IMR-90 (cell line): Measurements from ENCODE around the gene UNKL. TPM values are rescaled to one million over a fixed set of nuclear protein-coding genes. Genes with fewer than 3 reads are reported as not detected.

Experiments used
- ATAC-seq: fragments of 200-7000 bp; cut with Tn5 transposase; 2 replicates; pipeline ENCODE4 v1.9.1; 2020; ENCODE audit warnings: low read depth, mild to moderate bottlenecking, moderate library complexity
- BruUV-seq: library from RNA; stranded (reverse); fragments of 400-500 nt; replicated peaks from 2 replicates; lab custom pipeline; 2021; lab: Mats Ljungman, UMichigan
- CTCF ChIA-PET: fragments of 300-600 bp; formaldehyde crosslinking; extraction: SDS; loops from one replicate; lab custom pipeline; 2021; ENCODE audit warnings: antibody characterized with exemption; lab: Yijun Ruan, JAX
- POLR2A ChIA-PET: fragments of 300-600 bp; sonication (Branson Sonifier 250); formaldehyde crosslinking; loops from one replicate; lab custom pipeline; 2022; ENCODE audit warnings: antibody characterized with exemption; ENCODE audit not compliant: unreplicated experiment; lab: Charles Lee
- DNase-seq: peaks from one replicate; pipeline ENCODE4 v3.0.0; 2013
- H2AFZ ChIP-seq: replicated peaks from 2 replicates; pipeline ENCODE3; 2013; ENCODE audit warnings: low read length, mild to moderate bottlenecking; ENCODE audit not compliant: poor library complexity
- H2AK5ac ChIP-seq: 2 replicates; pipeline ENCODE4 v1.6.1; 2013; ENCODE audit warnings: low read depth, low read length, inconsistent platforms
- H2AK9ac ChIP-seq: replicated peaks from 2 replicates; pipeline ENCODE3; 2013; ENCODE audit warnings: mild to moderate bottlenecking, low read depth, low read length, moderate library complexity; ENCODE audit not compliant: poor library complexity
- H2BK120ac ChIP-seq: 2 replicates; pipeline ENCODE4 v1.6.1; 2013; ENCODE audit warnings: low read depth, low read length, inconsistent platforms
- H2BK15ac ChIP-seq: 3 replicates; pipeline ENCODE4 v1.6.1; 2013; ENCODE audit warnings: low read depth, low read length, inconsistent platforms
- H2BK20ac ChIP-seq: 2 replicates; pipeline ENCODE4 v1.6.1; 2013; ENCODE audit warnings: low read depth, mild to moderate bottlenecking, inconsistent platforms, low read length, moderate library complexity
- H2BK5ac ChIP-seq: 2 replicates; pipeline ENCODE4 v1.6.1; 2013; ENCODE audit warnings: mild to moderate bottlenecking, low read depth, low read length, inconsistent platforms; ENCODE audit not compliant: poor library complexity, severe bottlenecking
- H3K14ac ChIP-seq: replicated peaks from 2 replicates; pipeline ENCODE4 v1.6.1; 2013; ENCODE audit warnings: low read depth, low read length, inconsistent platforms
- H3K18ac ChIP-seq: 2 replicates; pipeline ENCODE4 v1.6.1; 2013; ENCODE audit warnings: low read depth, low read length, control low read depth
- H3K23ac ChIP-seq: 2 replicates; pipeline ENCODE4 v1.6.1; 2013; ENCODE audit warnings: low read depth, low read length, inconsistent platforms
- H3K27ac ChIP-seq: 2 replicates; pipeline ENCODE4 v1.5.1; 2013; ENCODE audit warnings: mild to moderate bottlenecking, control low read depth, low read length; ENCODE audit not compliant: insufficient read depth
- H3K27me3 ChIP-seq: 2 replicates; pipeline ENCODE4 v1.6.1; 2013; ENCODE audit warnings: low read length; ENCODE audit not compliant: control insufficient read depth, insufficient read depth
- H3K36me3 ChIP-seq: 2 replicates; pipeline ENCODE4 v1.6.1; 2013; ENCODE audit warnings: low read length, mixed read lengths; ENCODE audit not compliant: control insufficient read depth, insufficient read depth
- H3K4ac ChIP-seq: 2 replicates; pipeline ENCODE4 v1.6.1; 2013; ENCODE audit warnings: low read depth, low read length, inconsistent platforms
- H3K4me1 ChIP-seq: 2 replicates; pipeline ENCODE4 v1.6.1; 2013; ENCODE audit warnings: low read length, mixed read lengths; ENCODE audit not compliant: control insufficient read depth, insufficient read depth
- H3K4me2 ChIP-seq: 2 replicates; pipeline ENCODE4 v1.6.1; 2013; ENCODE audit warnings: low read depth, mild to moderate bottlenecking, control low read depth, low read length, moderate library complexity
- H3K4me3 ChIP-seq: 2 replicates; pipeline ENCODE4 v1.5.1; 2013; ENCODE audit warnings: low read depth, mild to moderate bottlenecking, control low read depth, low read length, moderate library complexity; ENCODE audit not compliant: insufficient read depth
- H3K56ac ChIP-seq: 2 replicates; pipeline ENCODE4 v1.6.1; 2013; ENCODE audit warnings: low read length, inconsistent platforms; ENCODE audit not compliant: insufficient read depth; ENCODE audit errors: extremely low read depth
- H3K79me1 ChIP-seq, 2 experiments: 2 replicates each; pipeline ENCODE4 v1.6.1; 2013; ENCODE audit warnings: low read length in 2 of 2, inconsistent platforms in 1 of 2, low read depth in 1 of 2
- H3K9ac ChIP-seq: 2 replicates; pipeline ENCODE4 v1.6.1; 2013; ENCODE audit warnings: low read depth, low read length, control low read depth
- H3K9me1 ChIP-seq: 2 replicates; pipeline ENCODE4 v1.6.1; 2013; ENCODE audit warnings: low read length, inconsistent platforms; ENCODE audit not compliant: insufficient read depth
- H3K9me3 ChIP-seq: 2 replicates; pipeline ENCODE4 v1.6.1; 2013; ENCODE audit warnings: low read length; ENCODE audit not compliant: control insufficient read depth, insufficient read depth
- H4K20me1 ChIP-seq: 2 replicates; pipeline ENCODE4 v1.6.1; 2013; ENCODE audit warnings: low read length, inconsistent platforms; ENCODE audit not compliant: insufficient read depth
- H4K5ac ChIP-seq: 2 replicates; pipeline ENCODE4 v1.6.1; 2013; ENCODE audit warnings: mild to moderate bottlenecking, low read depth, low read length, control low read depth
- H4K8ac ChIP-seq, 2 experiments: 2 replicates each; pipeline ENCODE4 v1.6.1; 2013; ENCODE audit warnings: low read depth in 2 of 2, low read length in 2 of 2, control low read depth in 1 of 2, inconsistent platforms in 1 of 2
- H4K91ac ChIP-seq: 2 replicates; pipeline ENCODE4 v1.6.1; 2013; ENCODE audit warnings: low read depth, low read length, inconsistent platforms; ENCODE audit not compliant: insufficient read depth
- BHLHE40 ChIP-seq: fragments of 150-350 bp; IDR thresholded peaks from 2 replicates; pipeline ENCODE4 v1.6.1; 2016; ENCODE audit warnings: mild to moderate bottlenecking, low read depth, low read length
- CEBPB ChIP-seq: IDR thresholded peaks from 2 replicates; pipeline ENCODE4 v1.6.1; 2012; ENCODE audit warnings: low read depth, low read length, improper control_type of control experiment
- CHD1 ChIP-seq: IDR thresholded peaks from 2 replicates; pipeline ENCODE4 v1.6.1; 2012; ENCODE audit warnings: low read depth, low read length, improper control_type of control experiment
- FOS ChIP-seq: fragments of 150-350 bp; IDR thresholded peaks from 2 replicates; pipeline ENCODE4 v1.6.1; 2016; ENCODE audit warnings: low read depth, low read length
- MAZ ChIP-seq: IDR thresholded peaks from 2 replicates; pipeline ENCODE4 v1.6.1; 2012; ENCODE audit warnings: low read depth, mild to moderate bottlenecking, low read length, improper control_type of control experiment, moderate library complexity, borderline replicate concordance
- MXI1 ChIP-seq: IDR thresholded peaks from 2 replicates; pipeline ENCODE4 v1.6.1; 2012; ENCODE audit warnings: low read depth, mild to moderate bottlenecking, low read length, moderate library complexity, borderline replicate concordance
- NFE2L2 ChIP-seq: fragments of 150-350 bp; IDR thresholded peaks from 2 replicates; pipeline ENCODE4 v1.6.1; 2016; ENCODE audit warnings: low read depth, mild to moderate bottlenecking, low read length
- RAD21 ChIP-seq: IDR thresholded peaks from 2 replicates; pipeline ENCODE4 v1.6.1; 2012; ENCODE audit warnings: low read length, improper control_type of control experiment
- RCOR1 ChIP-seq: IDR thresholded peaks from 2 replicates; pipeline ENCODE4 v1.6.1; 2012; ENCODE audit warnings: mild to moderate bottlenecking, low read length, improper control_type of control experiment; ENCODE audit not compliant: insufficient replicate concordance
- SMC3 ChIP-seq: fragments of 150-350 bp; IDR thresholded peaks from 2 replicates; pipeline ENCODE4 v1.6.1; 2016; ENCODE audit warnings: low read depth, mild to moderate bottlenecking, antibody characterized with exemption, low read length, moderate library complexity
- WGBS, 2 experiments: methylation state at CpG; one replicate each; pipeline versions ENCODE4 v1.1.5 to v1.1.7; 2013; ENCODE audit warnings: missing lambda C conversion rate in 2 of 2; ENCODE audit not compliant: insufficient read length in 1 of 2; ENCODE audit errors: extremely low coverage in 2 of 2; 5-methylcytosine and 5-hydroxymethylcytosine counted together
- dilution Hi-C: fragments of 300-500 bp; cut with HindIII; formaldehyde crosslinking; loops from one replicate; pipeline ENCODE4 v1.14.3; 2018; ENCODE audit warnings: low sequenced_read_pairs; ENCODE audit not compliant: unreplicated experiment
- in situ Hi-C: fragments of 300-500 bp; cut with MboI; formaldehyde crosslinking; loops from 3 replicates; pipeline ENCODE4 v1.14.3; 2019; ENCODE audit warnings: low sequenced_read_pairs, inconsistent platforms, mixed read lengths
- intact Hi-C: fragments of 100-400 bp; cut with micrococcal nuclease; formaldehyde crosslinking; loops from 2 replicates; pipeline ENCODE4 v1.10.0; 2022
- polyA plus RNA-seq, 3 experiments: library from polyadenylated mRNA; depleted of rRNA; stranded (reverse); fragments of >200 nt; gene quantifications; 2 replicates each; pipeline ENCODE4 v1.2.3, GENCODE V29; 2012; ENCODE audit warnings: low replicate concordance in 1 of 3
- total RNA-seq: library from RNA; depleted of rRNA; stranded (reverse); fragments of >200 nt; gene quantifications from 2 replicates; pipeline ENCODE4 v1.2.3, GENCODE V29; 2012
- TF ChIP-seq, protein P1 (sequence below): conservative IDR thresholded peaks from 2 replicates; pipeline ENCODE4 v1.5.1; 2012; ENCODE audit warnings: mild to moderate bottlenecking, low read depth, low read length, improper control_type of control experiment
- TF ChIP-seq, protein P2 (sequence below): fragments of 150-350 bp; IDR thresholded peaks from 2 replicates; pipeline ENCODE4 v1.6.1; 2016; ENCODE audit warnings: low read depth, mild to moderate bottlenecking, low read length, moderate library complexity, borderline replicate concordance

UNKL gene
- total and polyA plus RNA-seq, 2 of the 4 experiments (the other 2 are of a cell fraction) = 4.1 to 13.3 TPM

DNA sequence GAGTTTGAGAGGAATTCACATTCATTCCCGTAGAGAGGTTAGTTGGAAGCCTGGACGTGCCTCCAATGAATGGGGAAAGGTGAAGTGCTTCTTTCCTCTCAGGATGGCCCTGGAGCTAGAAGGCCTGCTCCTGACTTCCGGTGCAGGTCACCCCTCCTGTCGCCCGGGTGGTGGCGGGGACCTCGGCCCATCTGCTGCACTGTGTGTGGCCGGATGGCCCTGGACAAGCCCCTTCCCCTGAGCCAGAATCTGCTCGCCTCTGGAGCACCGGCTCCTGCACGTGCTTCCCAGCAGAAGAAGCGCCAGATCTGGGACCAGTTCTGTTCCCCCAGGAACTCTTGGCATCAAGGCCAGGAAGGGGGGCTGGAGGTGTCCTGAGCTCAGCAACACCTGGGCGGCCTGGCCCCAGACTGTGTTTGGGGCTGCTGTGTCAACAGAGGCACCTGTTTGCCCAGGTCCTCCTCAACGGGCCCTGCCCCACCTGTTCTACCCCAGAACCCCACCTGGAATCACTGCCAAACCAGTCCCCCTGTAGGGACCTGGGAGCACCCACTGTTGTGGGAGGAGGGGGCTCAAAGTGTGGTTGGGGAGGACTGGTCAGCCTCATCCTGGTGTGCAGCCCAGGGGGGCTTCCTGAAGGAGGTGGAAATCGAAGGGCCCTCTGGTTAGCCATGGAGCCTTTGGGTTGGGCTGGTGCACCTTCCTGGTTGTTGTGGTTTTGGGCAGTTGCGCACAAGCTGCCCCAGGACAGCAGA, 11.3 kb upstream of the UNKL start (continued):
- TF ChIP-seq CHD1 (no peak), RAD21 (no peak), MXI1 (no peak)

DNA sequence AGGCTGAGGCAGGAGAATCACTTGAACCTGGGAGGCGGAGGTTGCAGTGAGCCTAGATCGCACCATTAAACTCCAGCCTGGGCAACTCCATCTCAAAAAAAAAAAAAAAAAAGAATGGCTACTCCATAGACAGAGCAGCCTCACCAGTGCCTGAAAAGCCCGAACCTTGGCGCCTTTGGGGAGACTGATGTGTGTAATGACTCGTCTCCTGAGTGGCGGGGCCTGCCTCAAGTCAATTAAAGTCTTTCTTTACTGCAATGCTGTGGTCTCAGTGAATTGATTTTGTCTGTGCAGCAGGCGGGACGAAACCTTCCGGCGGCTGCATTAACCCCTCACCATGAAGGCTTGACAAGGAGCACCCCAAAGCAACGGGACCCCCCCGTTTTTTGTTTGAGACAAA, 9.5 kb upstream of the UNKL start:
- H2AK9ac ChIP-seq = no peak overlapping the region
- no peak overlapping the region for H3K56ac ChIP-seq
- H4K91ac ChIP-seq = no peak overlapping the region
- no peak overlapping the region for H2AFZ ChIP-seq
- ATAC-seq = no peak
- no peak overlapping the region for H3K4me3 ChIP-seq
- H3K27ac ChIP-seq = no peak overlapping the region
- H4K5ac ChIP-seq = no peak overlapping the region
- H2BK120ac ChIP-seq = no peak overlapping the region
- H3K23ac ChIP-seq = no peak overlapping the region
- H3K9me1 ChIP-seq = no peaks in the 10 kb centered on the region
- H3K36me3 ChIP-seq = no peaks in the 10 kb centered on the region
- CTCF ChIA-PET = no interaction called here
- no peak overlapping the region for H3K4ac ChIP-seq
- H3K4me2 ChIP-seq = no peak overlapping the region
- no peak for DNase-seq
- H4K20me1 ChIP-seq = no peaks in the 10 kb centered on the region
- no peak overlapping the region for H2AK5ac ChIP-seq
- H3K79me1 ChIP-seq = peaks cover 11 to 20% of the 10 kb centered on the region in 2 experiments
- intact Hi-C loops (loop anchor here (10.0 kb wide), 1 partner anchor 51 kb away; the partner anchor contains the start of gene CLCN7), dilution Hi-C loops (no loop called here), in situ Hi-C loops (no loop called here)
- H3K18ac ChIP-seq = no peak overlapping the region
- POLR2A ChIA-PET = no interaction called here
- H4K8ac ChIP-seq = no peak overlapping the region
- no TSS peak for BruUV-seq
- TF ChIP-seq, protein P1, sequence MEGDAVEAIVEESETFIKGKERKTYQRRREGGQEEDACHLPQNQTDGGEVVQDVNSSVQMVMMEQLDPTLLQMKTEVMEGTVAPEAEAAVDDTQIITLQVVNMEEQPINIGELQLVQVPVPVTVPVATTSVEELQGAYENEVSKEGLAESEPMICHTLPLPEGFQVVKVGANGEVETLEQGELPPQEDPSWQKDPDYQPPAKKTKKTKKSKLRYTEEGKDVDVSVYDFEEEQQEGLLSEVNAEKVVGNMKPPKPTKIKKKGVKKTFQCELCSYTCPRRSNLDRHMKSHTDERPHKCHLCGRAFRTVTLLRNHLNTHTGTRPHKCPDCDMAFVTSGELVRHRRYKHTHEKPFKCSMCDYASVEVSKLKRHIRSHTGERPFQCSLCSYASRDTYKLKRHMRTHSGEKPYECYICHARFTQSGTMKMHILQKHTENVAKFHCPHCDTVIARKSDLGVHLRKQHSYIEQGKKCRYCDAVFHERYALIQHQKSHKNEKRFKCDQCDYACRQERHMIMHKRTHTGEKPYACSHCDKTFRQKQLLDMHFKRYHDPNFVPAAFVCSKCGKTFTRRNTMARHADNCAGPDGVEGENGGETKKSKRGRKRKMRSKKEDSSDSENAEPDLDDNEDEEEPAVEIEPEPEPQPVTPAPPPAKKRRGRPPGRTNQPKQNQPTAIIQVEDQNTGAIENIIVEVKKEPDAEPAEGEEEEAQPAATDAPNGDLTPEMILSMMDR = no peak
- no peak for TF ChIP-seq CEBPB
- TF ChIP-seq RAD21 = no peak
- no peak for TF ChIP-seq RCOR1
- no peak for TF ChIP-seq SMC3
- TF ChIP-seq FOS = no peak
- TF ChIP-seq, protein P2, sequence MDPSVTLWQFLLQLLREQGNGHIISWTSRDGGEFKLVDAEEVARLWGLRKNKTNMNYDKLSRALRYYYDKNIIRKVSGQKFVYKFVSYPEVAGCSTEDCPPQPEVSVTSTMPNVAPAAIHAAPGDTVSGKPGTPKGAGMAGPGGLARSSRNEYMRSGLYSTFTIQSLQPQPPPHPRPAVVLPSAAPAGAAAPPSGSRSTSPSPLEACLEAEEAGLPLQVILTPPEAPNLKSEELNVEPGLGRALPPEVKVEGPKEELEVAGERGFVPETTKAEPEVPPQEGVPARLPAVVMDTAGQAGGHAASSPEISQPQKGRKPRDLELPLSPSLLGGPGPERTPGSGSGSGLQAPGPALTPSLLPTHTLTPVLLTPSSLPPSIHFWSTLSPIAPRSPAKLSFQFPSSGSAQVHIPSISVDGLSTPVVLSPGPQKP = no peak
- no peak for TF ChIP-seq MAZ
- no peak for TF ChIP-seq NFE2L2
- TF ChIP-seq BHLHE40 = no peak
- no peak overlapping the region for H2BK20ac ChIP-seq
- no peak overlapping the region for H3K9ac ChIP-seq
- no CpG with 5 or more reads among the region's 12 CpGs for WGBS, 2 experiments
- peaks cover 3% of the 10 kb centered on the region; the same call in 1 of the 2 replicates for H3K4me1 ChIP-seq
- no peak overlapping the region for H2BK15ac ChIP-seq
- H3K14ac ChIP-seq = no peak overlapping the region
- H2BK5ac ChIP-seq = no peak overlapping the region
- H3K9me3 ChIP-seq = no peaks in the 10 kb centered on the region
- H3K27me3 ChIP-seq = no peaks in the 10 kb centered on the region
